ENCODE results near the gene CNTNAP2. TPM values are rescaled to one million over a fixed set of nuclear protein-coding genes. Genes with fewer than 3 reads are reported as not detected.

Gene CNTNAP2
- total and polyA plus RNA-seq, 7 donors: 0.60 to 2.4 (median 1.7) TPM

- Histone ChIP-seq H3K4me1 (peaks cover 0 to 12% (median 5%) of the 10 kb centered on the region in 4 donors), H3K36me3 (no peaks in the 10 kb centered on the region), H3K4me3 (no peak overlapping the region), H3K27me3 (no peaks in the 10 kb centered on the region), H3K27ac (no peak overlapping the region), H3K9me3 (no peaks in the 10 kb centered on the region)
- no peak for DNase-seq
- TF ChIP-seq POLR2AphosphoS5 (IDR thresholded peaks at IDR 0.05) (no peak), CTCF (IDR thresholded peaks at IDR 0.05) (no peak), EP300 (IDR thresholded peaks at IDR 0.05) (no peak), POLR2A (IDR thresholded peaks at IDR 0.05) (no peak)
- intact Hi-C loops (cut with DNase I): no loop called here
These were observed 1296.9 kb downstream of the CNTNAP2 start for GRCh38 chr7:147413557-147413870.

- intact Hi-C loops (cut with DNase I): no loop called here
- peaks cover 0 to 12% (median 5%) of the 10 kb centered on the region in 4 donors for H3K4me1 ChIP-seq
- H3K4me3 ChIP-seq: no peak overlapping the region
- DNase-seq: no peak
- H3K9me3 ChIP-seq: no peaks in the 10 kb centered on the region
- 91 to 94% methylated on average over 1 of the region's 1 CpG for WGBS, 2 donors
- H3K27ac ChIP-seq: no peak overlapping the region
- TF ChIP-seq CTCF (IDR thresholded peaks at IDR 0.05) (no peak), EP300 (IDR thresholded peaks at IDR 0.05) (no peak), POLR2AphosphoS5 (IDR thresholded peaks at IDR 0.05) (no peak), POLR2A (IDR thresholded peaks at IDR 0.05) (no peak)
- H3K36me3 ChIP-seq: no peaks in the 10 kb centered on the region
- no peaks in the 10 kb centered on the region for H3K27me3 ChIP-seq
These were observed 1299.4 kb downstream of the CNTNAP2 start for GRCh38 chr7:147415991-147416390.

- DNase-seq: no peak
- no peaks in the 10 kb centered on the region for H3K27me3 ChIP-seq
- no peaks in the 10 kb centered on the region for H3K9me3 ChIP-seq
- intact Hi-C loops (cut with DNase I): no loop called here
- no peaks in the 10 kb centered on the region for H3K4me1 ChIP-seq
- no peaks in the 10 kb centered on the region for H3K36me3 ChIP-seq
- H3K4me3 ChIP-seq: no peak overlapping the region
- TF ChIP-seq EP300 (IDR thresholded peaks at IDR 0.05) (no peak), POLR2A (IDR thresholded peaks at IDR 0.05) (no peak), CTCF (IDR thresholded peaks at IDR 0.05) (no peak), POLR2AphosphoS5 (IDR thresholded peaks at IDR 0.05) (no peak)
- H3K27ac ChIP-seq: no peak overlapping the region
- WGBS, 2 donors: 79 to 80% methylated on average over 3 of the region's 3 CpGs
These were observed 1302.4 kb downstream of the CNTNAP2 start for GRCh38 chr7:147418966-147419365.

- DNase-seq: no peak
- Histone ChIP-seq H3K27me3 (no peaks in the 10 kb centered on the region), H3K36me3 (no peaks in the 10 kb centered on the region), H3K4me3 (no peak overlapping the region), H3K27ac (no peak overlapping the region), H3K4me1 (no peaks in the 10 kb centered on the region), H3K9me3 (no peaks in the 10 kb centered on the region)
- 91 to 95% methylated on average over 1 of the region's 1 CpG for WGBS, 2 donors
- intact Hi-C loops (cut with DNase I): no loop called here
- no peak for TF ChIP-seq POLR2A (IDR thresholded peaks at IDR 0.05)
- TF ChIP-seq POLR2AphosphoS5 (IDR thresholded peaks at IDR 0.05): no peak
- TF ChIP-seq EP300 (IDR thresholded peaks at IDR 0.05): no peak
- no peak for TF ChIP-seq CTCF (IDR thresholded peaks at IDR 0.05)
These were observed 1307.3 kb downstream of the CNTNAP2 start for GRCh38 chr7:147423875-147424274.

- DNase-seq: no peak
- intact Hi-C loops (cut with DNase I): no loop called here
- Histone ChIP-seq H3K27me3 (no peaks in the 10 kb centered on the region), H3K27ac (no peak overlapping the region), H3K4me1 (no peaks in the 10 kb centered on the region), H3K4me3 (no peak overlapping the region), H3K36me3 (no peaks in the 10 kb centered on the region), H3K9me3 (no peaks in the 10 kb centered on the region)
- WGBS, 2 donors: 93 to 95% methylated on average over 1 of the region's 1 CpG
- no peak for TF ChIP-seq POLR2AphosphoS5 (IDR thresholded peaks at IDR 0.05)
- TF ChIP-seq POLR2A (IDR thresholded peaks at IDR 0.05): no peak
- no peak for TF ChIP-seq CTCF (IDR thresholded peaks at IDR 0.05)
These were observed 1311.5 kb downstream of the CNTNAP2 start for GRCh38 chr7:147428075-147428474.
